ENCODE results near the gene HES4. TPM values are rescaled to one million over a fixed set of nuclear protein-coding genes. Genes with fewer than 3 reads are reported as not detected.
"Not testable (repeated sequence)": the region's sequence is repeated elsewhere in the genome, so short reads cannot be mapped to it uniquely, and the experiment has no call there.

Gene HES4
- total and polyA plus RNA-seq, 2 donors (not counting 3 experiments of a cell fraction or from before 2014, with no cell fraction given), result 30.5 to 37.6 TPM

GRCh38 chr1:978069-978834 lies 21.6 kb downstream of the HES4 start:
- dilution Hi-C loops (cut with MboI; ENCODE audit: extremely low pct_ligation_motif_present, low sequenced_read_pairs), result no loop called here
- Histone ChIP-seq H3K79me2 (ENCODE audit: control insufficient read depth, insufficient read depth, low read length) (no peaks in the 10 kb centered on the region), H3K9me1 (replicated peaks; ENCODE audit: control insufficient read depth, extremely low read depth, insufficient read depth, low read length) (no peaks in the 10 kb centered on the region), H3K36me3 (ENCODE audit: control insufficient read depth in 2 of 2, extremely low read depth in 1 of 2, insufficient read depth in 2 of 2, low read length in 2 of 2) (no peaks in the 10 kb centered on the region), H3K27ac (ENCODE audit: insufficient read depth, low read depth, low read length) (no peak overlapping the region), H4K20me1 (replicated peaks; ENCODE audit: control insufficient read depth, extremely low read depth, insufficient read depth, low read length) (no peaks in the 10 kb centered on the region), H3K27me3 (ENCODE audit: control insufficient read depth in 2 of 2, insufficient read depth in 2 of 2, low read length in 2 of 2) (no peaks in the 10 kb centered on the region), H3K4me1 (ENCODE audit: control insufficient read depth, extremely low read depth, insufficient read depth, low read length) (no peaks in the 10 kb centered on the region), H3K4me2 (ENCODE audit: insufficient read depth, low read length) (no peak overlapping the region), H3K4me3 (replicated peaks in 1 of 3; ENCODE audit: insufficient read depth in 1 of 3, low read depth in 1 of 3, low read length in 3 of 3) (no peak overlapping the region), H3K9me3 (replicated peaks; ENCODE audit: control insufficient read depth, insufficient read depth, low read length) (no peaks in the 10 kb centered on the region), H3K9ac (replicated peaks; ENCODE audit: extremely low read depth, insufficient read depth, low read length) (no peak overlapping the region), H2AFZ (ENCODE audit: low read depth, low read length) (no peak overlapping the region)
- ChIA-PET POLR2A (no interaction called here), CTCF (no interaction called here)
- DNase-seq (ENCODE audit: low read depth, low spot score) (no peak), FAIRE-seq (no peak)
- intact Hi-C loops (cut with micrococcal nuclease), result no loop called here
- TF ChIP-seq EZH2 (IDR thresholded peaks at IDR 0.05; ENCODE audit: borderline replicate concordance, low read depth, low read length, severe bottlenecking) (no peak), FOS (IDR thresholded peaks at IDR 0.05; ENCODE audit: borderline replicate concordance, insufficient read depth, low read length) (no peak), MAX (IDR thresholded peaks at IDR 0.05; ENCODE audit: insufficient read depth, insufficient read length) (no peak), MYC (IDR thresholded peaks at IDR 0.05; ENCODE audit: low read depth, low read length) (no peak), POLR2A (IDR thresholded peaks at IDR 0.05; ENCODE audit: low read depth, low read length) (no peak), CTCF (IDR thresholded peaks at IDR 0.05; ENCODE audit: extremely low read depth in 1 of 2, insufficient read depth in 1 of 2, low read depth in 1 of 2, low read length in 2 of 2) (no peak), POLR2AphosphoS5 (IDR thresholded peaks at IDR 0.05; ENCODE audit: insufficient read depth, low read depth, low read length) (no peak), JUN (IDR thresholded peaks at IDR 0.05; ENCODE audit: borderline replicate concordance, insufficient read depth, insufficient read length, low read depth) (no peak), GATA2 (IDR thresholded peaks at IDR 0.05; ENCODE audit: insufficient read depth, insufficient read length, low read depth, low read length) (no peak)
- no TSS peak for BruUV-seq (replicated peaks)

- H3K79me2 ChIP-seq (ENCODE audit: control insufficient read depth, insufficient read depth, low read length); H3K4me2 ChIP-seq (ENCODE audit: insufficient read depth, low read length); DNase-seq (ENCODE audit: low read depth, low spot score); H4K20me1 ChIP-seq (replicated peaks; ENCODE audit: control insufficient read depth, extremely low read depth, insufficient read depth, low read length); H3K9ac ChIP-seq (replicated peaks; ENCODE audit: extremely low read depth, insufficient read depth, low read length); H3K36me3 ChIP-seq (ENCODE audit: control insufficient read depth in 2 of 2, extremely low read depth in 1 of 2, insufficient read depth in 2 of 2, low read length in 2 of 2); H3K4me1 ChIP-seq (ENCODE audit: control insufficient read depth, extremely low read depth, insufficient read depth, low read length); FAIRE-seq; POLR2A ChIA-PET; H3K4me3 ChIP-seq (replicated peaks in 1 of 3; ENCODE audit: insufficient read depth in 1 of 3, low read depth in 1 of 3, low read length in 3 of 3); H2AFZ ChIP-seq (ENCODE audit: low read depth, low read length); H3K9me1 ChIP-seq (replicated peaks; ENCODE audit: control insufficient read depth, extremely low read depth, insufficient read depth, low read length); H3K27me3 ChIP-seq (ENCODE audit: control insufficient read depth in 2 of 2, insufficient read depth in 2 of 2, low read length in 2 of 2); dilution Hi-C loops (cut with MboI; ENCODE audit: extremely low pct_ligation_motif_present, low sequenced_read_pairs); H3K9me3 ChIP-seq (replicated peaks; ENCODE audit: control insufficient read depth, insufficient read depth, low read length); H3K27ac ChIP-seq (ENCODE audit: insufficient read depth, low read depth, low read length); BruUV-seq (replicated peaks): not testable (repeated sequence)
- CTCF ChIA-PET, result interaction anchor here (1.0 to 1.5 kb wide), 3 partner anchors 10 to 315 kb away, joined by 4 to 5 read pairs (median 4); partner anchors contain the start of gene PLEKHN1
- intact Hi-C loops (cut with micrococcal nuclease), result loop anchor here (1.0 kb wide), 1 partner anchor 72 kb away; no protein-coding TSS in a partner anchor
Measured at GRCh38 chr1:976791-977190, 23.1 kb downstream of the HES4 start.
